Fibroblast of lung (primary cell): Measurements from ENCODE around the gene CCDC54.

Experiments used
- CTCF ChIP-seq, 2 donors: IDR thresholded peaks in 1 of 2; conservative IDR thresholded peaks in 1 of 2; 1 replicate in 1 of 2; 2 replicates in 1 of 2; pipeline ENCODE4 v1.5.1; 2011 to 2012; ENCODE audit warnings: low read length in 2 of 2, control low read depth in 1 of 2, inconsistent platforms in 1 of 2, low read depth in 1 of 2, mild to moderate bottlenecking in 1 of 2
- EZH2 ChIP-seq: IDR thresholded peaks from 2 replicates; pipeline ENCODE4 v1.5.1; 2012; ENCODE audit warnings: low read length, control low read depth, mild to moderate bottlenecking; ENCODE audit errors: missing control alignments

DNA sequence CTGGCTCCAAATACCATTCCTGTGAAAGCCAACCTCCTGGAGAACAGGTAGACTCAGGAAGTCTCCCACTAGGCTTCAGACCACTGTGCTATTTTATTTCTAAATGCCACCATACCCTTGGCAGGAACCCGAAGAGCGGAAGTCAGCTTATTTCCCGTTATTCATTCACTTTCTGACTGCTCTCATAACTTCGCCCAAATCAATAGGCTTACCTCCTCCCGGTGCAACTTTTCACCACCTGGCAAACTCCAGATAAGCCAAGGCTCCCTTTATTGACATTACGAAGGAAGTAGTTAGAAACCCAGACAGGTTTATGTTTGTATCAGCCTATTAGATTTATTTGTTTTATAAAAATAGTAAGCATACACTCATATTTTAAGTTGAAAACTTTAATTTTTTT lies 3.3 kb upstream of the CCDC54 start:
- TF ChIP-seq CTCF (conservative IDR thresholded peaks at IDR 0.05 in 1 of 2, IDR thresholded peaks at IDR 0.05 in 1 of 2; ENCODE audit: low read depth in 1 of 2, low read length in 2 of 2) (no peak), EZH2 (no peak)
